Tibial nerve (tissue), 4 donors: Measurements from ENCODE around the gene MRC1. TPM values are rescaled to one million over a fixed set of nuclear protein-coding genes. Genes with fewer than 3 reads are reported as not detected.

Experiments used
- DNase-seq, 2 donors: peaks; one replicate each; pipeline ENCODE4 v3.0.0-alpha.2; 2019; ENCODE audit warnings: low spot score in 2 of 2
- H3K27ac ChIP-seq, 4 donors: fragments of 200-600 bp; sonication (generic) in 3 of 4; one replicate each; pipeline ENCODE4 v1.5.1; 2017 to 2019; ENCODE audit warnings: mild to moderate bottlenecking in 1 of 4
- H3K27me3 ChIP-seq, 2 donors: fragments of 200-600 bp; sonication (generic) in 1 of 2; one replicate each; pipeline versions ENCODE4 v1.5.1 to v1.6.0; 2017 to 2019
- H3K36me3 ChIP-seq, 3 donors: fragments of 200-600 bp; sonication (generic); one replicate each; pipeline ENCODE4 v1.5.1; 2018 to 2019
- H3K4me1 ChIP-seq, 4 donors: fragments of 200-600 bp; sonication (generic) in 3 of 4; one replicate each; pipeline ENCODE4 v1.5.1; 2017 to 2019
- H3K4me3 ChIP-seq, 4 donors: fragments of 200-600 bp; sonication (generic) in 3 of 4; one replicate each; pipeline ENCODE4 v1.5.1; 2017 to 2019; ENCODE audit warnings: mild to moderate bottlenecking in 1 of 4, moderate library complexity in 1 of 4
- H3K9me3 ChIP-seq, 4 donors: fragments of 200-600 bp; sonication (generic) in 3 of 4; one replicate each; pipeline ENCODE4 v1.5.1; 2017 to 2019
- CTCF ChIP-seq, 5 experiments: fragments of 200-600 bp in 3 of 5; fragments of 450-650 bp in 2 of 5; sonication (generic) in 3 of 5; IDR thresholded peaks; one replicate each; pipeline ENCODE4 v1.5.1; 2016 to 2019; ENCODE audit warnings: antibody characterized with exemption in 5 of 5, mild to moderate bottlenecking in 3 of 5, moderate library complexity in 2 of 5
- EP300 ChIP-seq, 2 donors: sonication (generic); formaldehyde crosslinking; IDR thresholded peaks; one replicate each; pipeline ENCODE4 v1.6.1; 2017; ENCODE audit warnings: antibody characterized with exemption in 2 of 2, mild to moderate bottlenecking in 1 of 2
- POLR2A ChIP-seq, 2 donors: fragments of 450-650 bp; IDR thresholded peaks; one replicate each; pipeline ENCODE4 v1.6.1; 2017; ENCODE audit warnings: antibody characterized with exemption in 2 of 2, mild to moderate bottlenecking in 2 of 2, moderate library complexity in 2 of 2
- WGBS, 2 donors: methylation state at CpG; one replicate each; pipeline ENCODE4 v1.1.5; 2018; 5-methylcytosine and 5-hydroxymethylcytosine counted together
- total RNA-seq, 4 donors: library from RNA; depleted of rRNA; stranded (reverse); fragments of >200 nt; gene quantifications; one replicate each; pipeline ENCODE4 v1.1.0, GENCODE V29; 2016

MRC1 gene
- total RNA-seq, 4 donors from 2014 or later = 34.3 to 52.2 (median 44.8) TPM

DNA sequence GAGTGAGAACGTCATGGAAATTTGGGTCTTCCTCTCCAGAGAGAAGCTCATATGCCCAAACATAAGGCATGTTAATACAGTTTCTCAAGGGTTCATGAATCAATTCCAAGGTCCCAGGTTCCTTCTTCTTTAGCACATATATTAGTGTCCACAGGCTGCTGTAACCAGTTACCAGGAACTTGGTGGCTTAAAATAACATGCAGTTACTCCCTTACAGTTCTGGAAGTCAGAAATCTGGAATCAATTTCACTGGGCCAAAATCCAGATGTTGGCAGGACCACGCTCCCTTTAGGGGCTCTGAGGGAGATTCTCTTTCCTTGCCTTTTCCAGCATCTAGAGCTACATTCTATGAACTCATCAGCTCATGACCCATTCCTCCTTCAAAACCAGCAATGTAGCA is 64.8 kb downstream of the MRC1 start:
- H3K27me3 ChIP-seq = no peaks in the 10 kb centered on the region
- no peak overlapping the region for H3K27ac ChIP-seq
- WGBS, 2 donors = 43 to 46% methylated on average over 2 of the region's 2 CpGs
- H3K4me1 ChIP-seq = no peaks in the 10 kb centered on the region
- no peaks in the 10 kb centered on the region for H3K9me3 ChIP-seq
- DNase-seq = no peak
- TF ChIP-seq EP300 (IDR thresholded peaks at IDR 0.05) = no peak
- TF ChIP-seq CTCF (IDR thresholded peaks at IDR 0.05) = no peak
- TF ChIP-seq POLR2A (IDR thresholded peaks at IDR 0.05) = no peak
- H3K36me3 ChIP-seq = no peaks in the 10 kb centered on the region
- no peak overlapping the region for H3K4me3 ChIP-seq

- TF ChIP-seq EP300 (IDR thresholded peaks at IDR 0.05) (no peak), CTCF (IDR thresholded peaks at IDR 0.05) (no peak), POLR2A (IDR thresholded peaks at IDR 0.05) (no peak)
- Histone ChIP-seq H3K4me1 (peaks cover 0 to 6% (median 3%) of the 10 kb centered on the region in 4 donors), H3K9me3 (no peaks in the 10 kb centered on the region), H3K27ac (no peak overlapping the region), H3K36me3 (no peaks in the 10 kb centered on the region), H3K4me3 (no peak overlapping the region), H3K27me3 (no peaks in the 10 kb centered on the region)
- DNase-seq = no peak
Observed at GRCh38 chr10:17877121-17877520, 68.0 kb downstream of the MRC1 start.

- H3K27ac ChIP-seq = no peak overlapping the region
- no peak overlapping the region for H3K4me3 ChIP-seq
- no peaks in the 10 kb centered on the region for H3K36me3 ChIP-seq
- no peaks in the 10 kb centered on the region for H3K9me3 ChIP-seq
- peaks cover 0 to 15% (median 9%) of the 10 kb centered on the region in 4 donors for H3K4me1 ChIP-seq
- no peaks in the 10 kb centered on the region for H3K27me3 ChIP-seq
- no peak for TF ChIP-seq EP300 (IDR thresholded peaks at IDR 0.05)
- no peak for TF ChIP-seq CTCF (IDR thresholded peaks at IDR 0.05)
- TF ChIP-seq POLR2A (IDR thresholded peaks at IDR 0.05) = no peak
- WGBS, 2 donors = 76 to 82% methylated on average over 5 of the region's 5 CpGs
- no peak for DNase-seq
Observed at GRCh38 chr10:17878896-17879295, 69.7 kb downstream of the MRC1 start.

DNA sequence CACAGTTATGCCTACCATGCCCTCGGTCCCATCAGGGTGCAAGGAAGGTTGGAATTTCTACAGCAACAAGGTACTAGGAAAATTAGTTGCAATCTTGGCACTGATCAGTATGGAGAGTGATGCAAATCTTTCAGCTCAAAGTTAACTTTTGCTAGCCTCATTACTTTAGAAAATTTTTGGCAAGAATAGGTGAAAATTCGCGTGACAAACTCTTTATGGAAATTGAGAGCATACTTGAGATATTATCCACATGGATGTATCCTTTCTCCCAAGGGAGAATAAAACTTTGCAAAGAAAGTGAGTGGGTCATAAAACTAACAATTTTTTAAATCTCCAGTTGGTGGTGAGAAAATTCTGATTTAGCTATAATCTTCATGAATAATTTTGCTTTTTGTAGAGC is 71.5 kb downstream of the MRC1 start:
- H3K4me3 ChIP-seq = no peak overlapping the region
- TF ChIP-seq CTCF (IDR thresholded peaks at IDR 0.05) = no peak
- TF ChIP-seq EP300 (IDR thresholded peaks at IDR 0.05) = no peak
- no peak for TF ChIP-seq POLR2A (IDR thresholded peaks at IDR 0.05)
- no peak overlapping the region for H3K27ac ChIP-seq
- 75 to 78% methylated on average over 3 of the region's 3 CpGs for WGBS, 2 donors
- H3K9me3 ChIP-seq = no peaks in the 10 kb centered on the region
- H3K27me3 ChIP-seq = no peaks in the 10 kb centered on the region
- H3K36me3 ChIP-seq = no peaks in the 10 kb centered on the region
- peaks cover 0 to 15% (median 10%) of the 10 kb centered on the region in 4 donors for H3K4me1 ChIP-seq
- no peak for DNase-seq

DNA sequence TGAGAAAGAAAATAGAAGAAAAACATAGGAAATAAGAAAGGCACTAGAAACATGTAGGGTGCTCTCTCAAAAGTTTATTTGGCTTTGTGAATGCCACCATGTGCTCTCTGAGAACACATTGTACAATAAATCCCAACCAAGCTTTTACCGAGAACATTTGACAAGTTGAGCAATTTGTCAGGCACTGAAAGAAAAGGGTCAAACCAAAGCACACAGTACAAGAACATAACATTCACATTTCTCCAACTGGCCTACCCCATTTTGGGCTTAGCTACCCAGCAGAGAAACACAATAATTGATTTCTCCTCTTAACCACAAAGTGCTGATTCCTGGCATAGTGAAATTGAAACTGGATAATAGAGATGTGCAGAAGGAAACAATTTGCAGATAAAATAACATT is 73.4 kb downstream of the MRC1 start:
- no peaks in the 10 kb centered on the region for H3K9me3 ChIP-seq
- WGBS, 2 donors = 5 to 29% methylated on average over 1 of the region's 1 CpG
- no peaks in the 10 kb centered on the region for H3K36me3 ChIP-seq
- peak overlapping the region; percentile 10 to 88 (median 74) for H3K27ac ChIP-seq
- no peak overlapping the region for H3K4me3 ChIP-seq
- DNase-seq = peak in 1 of 2 donors; percentile 28
- H3K4me1 ChIP-seq = peaks cover 0 to 15% (median 10%) of the 10 kb centered on the region in 4 donors
- no peaks in the 10 kb centered on the region for H3K27me3 ChIP-seq
- TF ChIP-seq EP300 (IDR thresholded peaks at IDR 0.05) (peak; percentile 74 to 96), POLR2A (IDR thresholded peaks at IDR 0.05) (no peak), CTCF (IDR thresholded peaks at IDR 0.05) (peak in 1 of 5 experiments; percentile 12)
